Spleen (tissue), 11 donors: ENCODE results near the gene ZNF780B. TPM values are rescaled to one million over a fixed set of nuclear protein-coding genes. Genes with fewer than 3 reads are reported as not detected.

Experiments used
- DNase-seq: peaks from one replicate; pipeline ENCODE4 v3.0.0-alpha.2; 2020
- H3K27ac ChIP-seq, 8 donors: fragments of 200-600 bp; sonication (generic) in 7 of 8; 1 replicate in 4 of 8; 2 replicates in 4 of 8; pipeline versions ENCODE4 v1.5.0 to v1.8.0; 2016 to 2021; ENCODE audit warnings: inconsistent platforms in 4 of 8, mild to moderate bottlenecking in 4 of 8, moderate library complexity in 1 of 8
- H3K27me3 ChIP-seq, 7 donors: fragments of 200-600 bp; sonication (generic) in 6 of 7; replicated peaks in 1 of 7; 1 replicate in 4 of 7; 2 replicates in 3 of 7; pipeline versions ENCODE4 v1.5.0 to v1.8.0; 2016 to 2021; ENCODE audit warnings: inconsistent platforms in 3 of 7, mild to moderate bottlenecking in 1 of 7
- H3K36me3 ChIP-seq, 6 donors: fragments of 200-600 bp; sonication (generic) in 5 of 6; 1 replicate in 4 of 6; 2 replicates in 2 of 6; pipeline versions ENCODE4 v1.5.0 to v1.8.0; 2016 to 2021; ENCODE audit warnings: inconsistent platforms in 2 of 6
- H3K4me1 ChIP-seq, 6 donors: fragments of 200-600 bp; sonication (generic) in 5 of 6; 1 replicate in 3 of 6; 2 replicates in 3 of 6; pipeline versions ENCODE4 v1.5.0 to v1.8.0; 2016 to 2021; ENCODE audit warnings: inconsistent platforms in 3 of 6
- H3K4me3 ChIP-seq, 8 donors: fragments of 200-600 bp; sonication (generic) in 7 of 8; 1 replicate in 4 of 8; 2 replicates in 4 of 8; pipeline versions ENCODE4 v1.5.0 to v1.8.0; 2016 to 2021; ENCODE audit warnings: inconsistent platforms in 4 of 8, mild to moderate bottlenecking in 4 of 8, moderate library complexity in 2 of 8
- H3K9me3 ChIP-seq, 8 donors: fragments of 200-600 bp; sonication (generic) in 7 of 8; 1 replicate in 4 of 8; 2 replicates in 4 of 8; pipeline versions ENCODE4 v1.5.0 to v1.8.0; 2016 to 2021; ENCODE audit warnings: inconsistent platforms in 4 of 8
- CTCF ChIP-seq, 11 experiments: fragments of 200-600 bp in 7 of 11; fragments of 450-650 bp in 4 of 11; sonication (generic) in 4 of 11; IDR thresholded peaks in 8 of 11; conservative IDR thresholded peaks in 3 of 11; 1 replicate in 7 of 11; 2 replicates in 4 of 11; pipeline versions ENCODE4 v1.4.0 to v1.8.0; 2016 to 2021; ENCODE audit warnings: antibody characterized with exemption in 11 of 11, inconsistent platforms in 4 of 11, mild to moderate bottlenecking in 1 of 11
- POLR2A ChIP-seq, 3 donors: fragments of 450-650 bp; IDR thresholded peaks; one replicate each; pipeline ENCODE4 v1.5.1; 2017; ENCODE audit warnings: antibody characterized with exemption in 3 of 3, mild to moderate bottlenecking in 1 of 3
- POLR2AphosphoS5 ChIP-seq, 3 donors: sonication (generic); formaldehyde crosslinking; IDR thresholded peaks; one replicate each; pipeline ENCODE4 v1.5.1; 2017; ENCODE audit warnings: antibody characterized with exemption in 3 of 3
- WGBS, 5 donors: extraction: QIAGEN DNeasy Blood & Tissue Kit in 3 of 5; methylation state at CpG; one replicate each; pipeline versions ENCODE4 v1.1.5 to v1.1.7; 2013 to 2018; 5-methylcytosine and 5-hydroxymethylcytosine counted together
- intact Hi-C: fragments of 100-400 bp; cut with DNase I; formaldehyde crosslinking; loops from one replicate; pipeline ENCODE4 v1.15.0; 2023; ENCODE audit warnings: low total_unique reads
- polyA plus RNA-seq, 3 donors: library from polyadenylated mRNA; stranded (reverse); fragments of 200-250 nt; gene quantifications; one replicate each; pipeline ENCODE4 v1.2.1, GENCODE V29; 2013
- total RNA-seq, 7 donors: library from RNA; depleted of rRNA in 3 of 7; stranded (reverse); fragments of >200 nt in 3 of 7; fragmentation: NEBNext Ultra II Directional in 4 of 7; extraction: Animal tissue kit (Norgen Biotek cat#: 25700) in 4 of 7; gene quantifications; one replicate each; pipeline versions ENCODE4 v1.1.0 to v1.2.1, GENCODE V29; 2016 to 2021
- donor health status: healthy with polysubstance abuse.
- donor health status: DM: no; HTN: no; CAD: no; lungs with moderate emphysema.
- donor health status: DM: no; HTN: no; CAD: no.
- donor health status: Bipolar disorder and iron deficiency.
- donor health status: healthy.
- donor health status: DM: no; HTN: no; CAD: no.
- donor health status: DM: yes; HTN: yes; CAD: no.

Gene ZNF780B
- total and polyA plus RNA-seq, 10 donors, result 7.8 to 42.3 (median 29.4) TPM

- Histone ChIP-seq H3K36me3 (peaks cover 0 to 4% (median 0%) of the 10 kb centered on the region in 6 donors), H3K27ac (no peak overlapping the region), H3K27me3 (no peaks in the 10 kb centered on the region), H3K9me3 (peaks cover 19 to 100% (median 100%) of the 10 kb centered on the region in 8 donors), H3K4me3 (no peak overlapping the region), H3K4me1 (no peaks in the 10 kb centered on the region)
- no peak for TF ChIP-seq POLR2A (IDR thresholded peaks at IDR 0.05)
- no peak for TF ChIP-seq CTCF (IDR thresholded peaks at IDR 0.05 in 8 of 11, conservative IDR thresholded peaks at IDR 0.05 in 3 of 11)
- TF ChIP-seq POLR2AphosphoS5 (IDR thresholded peaks at IDR 0.05), result no peak
- DNase-seq, result no peak
- WGBS, 5 donors, result 83 to 96% (median 95%) methylated on average over 5 of the region's 5 CpGs
- intact Hi-C loops, result no loop called here
Measured at GRCh38 chr19:40026597-40026970, 29.4 kb downstream of the ZNF780B start.

GRCh38 chr19:40025938-40026596, 30.0 kb downstream of the ZNF780B start:
- Histone ChIP-seq H3K4me3 (no peak overlapping the region), H3K4me1 (no peaks in the 10 kb centered on the region), H3K27ac (no peak overlapping the region), H3K9me3 (peaks cover 19 to 100% (median 100%) of the 10 kb centered on the region in 8 donors), H3K36me3 (peaks cover 0 to 4% (median 0%) of the 10 kb centered on the region in 6 donors), H3K27me3 (no peaks in the 10 kb centered on the region)
- intact Hi-C loops, result no loop called here
- 88 to 99% (median 98%) methylated on average over 4 of the region's 4 CpGs for WGBS, 5 donors
- no peak for DNase-seq
- no peak for TF ChIP-seq CTCF (IDR thresholded peaks at IDR 0.05 in 8 of 11, conservative IDR thresholded peaks at IDR 0.05 in 3 of 11)
- no peak for TF ChIP-seq POLR2AphosphoS5 (IDR thresholded peaks at IDR 0.05)
- no peak for TF ChIP-seq POLR2A (IDR thresholded peaks at IDR 0.05)

GRCh38 chr19:40023969-40024368, 32.1 kb downstream of the ZNF780B start:
- Histone ChIP-seq H3K4me1 (no peaks in the 10 kb centered on the region), H3K9me3 (peaks cover 9 to 100% (median 100%) of the 10 kb centered on the region in 8 donors), H3K4me3 (no peak overlapping the region), H3K27me3 (no peaks in the 10 kb centered on the region), H3K36me3 (peaks cover 0 to 4% (median 0%) of the 10 kb centered on the region in 6 donors), H3K27ac (no peak overlapping the region)
- TF ChIP-seq POLR2AphosphoS5 (IDR thresholded peaks at IDR 0.05) (no peak), CTCF (IDR thresholded peaks at IDR 0.05 in 8 of 11, conservative IDR thresholded peaks at IDR 0.05 in 3 of 11) (no peak), POLR2A (IDR thresholded peaks at IDR 0.05) (no peak)
- DNase-seq, result no peak
- intact Hi-C loops, result no loop called here
- WGBS, 5 donors, result 83 to 90% (median 85%) methylated on average over 3 of the region's 3 CpGs

- TF ChIP-seq CTCF (IDR thresholded peaks at IDR 0.05 in 8 of 11, conservative IDR thresholded peaks at IDR 0.05 in 3 of 11) (no peak), POLR2A (IDR thresholded peaks at IDR 0.05) (no peak), POLR2AphosphoS5 (IDR thresholded peaks at IDR 0.05) (no peak)
- no peak for DNase-seq
- Histone ChIP-seq H3K4me3 (no peak overlapping the region), H3K36me3 (peaks cover 11 to 65% (median 60%) of the 10 kb centered on the region in 6 donors), H3K9me3 (peaks cover 26 to 100% (median 93%) of the 10 kb centered on the region in 8 donors), H3K27me3 (no peaks in the 10 kb centered on the region), H3K27ac (no peak overlapping the region), H3K4me1 (no peaks in the 10 kb centered on the region)
- intact Hi-C loops, result no loop called here
- 94 to 96% (median 96%) methylated on average over 4 of the region's 4 CpGs for WGBS, 5 donors
Measured at GRCh38 chr19:40013991-40014390, 42.0 kb downstream of the ZNF780B start.
